UCSD-AML1 (cell line): ENCODE results near the gene DEPDC1.
"Not testable (repeated sequence)": the region's sequence is repeated elsewhere in the genome, so short reads cannot be mapped to it uniquely, and the experiment has no call there.

Experiments
- DNase-seq: peaks from one replicate; lab custom pipeline; 2025; ENCODE audit not compliant: unreplicated experiment; lab: John Stamatoyannopoulos, UW

The DEPDC1 gene

DNA sequence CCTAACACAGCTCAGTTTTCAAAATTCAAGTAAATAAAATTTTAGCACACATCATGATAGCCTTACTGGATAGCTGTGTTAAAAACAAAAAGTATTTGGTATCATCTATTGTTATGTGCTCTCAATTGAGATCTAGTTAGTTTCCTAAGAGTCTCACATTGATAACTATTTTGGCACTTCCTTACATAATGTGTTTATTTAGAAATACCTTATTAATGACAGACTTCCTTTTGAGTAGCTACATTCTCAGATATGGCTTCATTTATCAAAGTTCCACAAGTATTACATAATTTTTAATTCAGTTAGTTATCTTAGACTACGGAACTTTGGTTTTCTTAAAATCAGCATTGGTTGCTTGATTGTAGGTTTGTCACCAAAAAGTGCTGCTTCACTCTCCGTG lies 20.3 kb downstream of the DEPDC1 start:
- not testable (repeated sequence) for DNase-seq

DNA sequence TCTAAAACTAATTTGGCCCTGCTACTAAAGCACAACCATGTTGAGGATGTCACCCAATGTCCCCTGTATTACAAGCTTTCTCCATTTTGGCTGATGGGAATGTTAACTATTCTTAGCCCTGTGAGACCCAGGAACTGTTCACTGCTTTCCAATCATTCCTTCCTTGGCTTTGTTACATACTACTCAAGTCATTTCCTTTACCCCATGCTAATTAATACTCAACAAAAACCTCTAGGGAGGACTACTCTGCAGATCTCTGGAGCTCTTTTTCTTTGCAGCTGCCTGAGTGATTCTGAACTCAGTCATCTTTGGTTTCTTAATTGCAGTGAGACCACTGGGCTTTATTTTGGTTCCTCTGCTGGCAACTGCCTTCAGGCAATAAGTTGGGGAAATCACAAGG lies 23.8 kb downstream of the DEPDC1 start:
- no peak for DNase-seq

DNA sequence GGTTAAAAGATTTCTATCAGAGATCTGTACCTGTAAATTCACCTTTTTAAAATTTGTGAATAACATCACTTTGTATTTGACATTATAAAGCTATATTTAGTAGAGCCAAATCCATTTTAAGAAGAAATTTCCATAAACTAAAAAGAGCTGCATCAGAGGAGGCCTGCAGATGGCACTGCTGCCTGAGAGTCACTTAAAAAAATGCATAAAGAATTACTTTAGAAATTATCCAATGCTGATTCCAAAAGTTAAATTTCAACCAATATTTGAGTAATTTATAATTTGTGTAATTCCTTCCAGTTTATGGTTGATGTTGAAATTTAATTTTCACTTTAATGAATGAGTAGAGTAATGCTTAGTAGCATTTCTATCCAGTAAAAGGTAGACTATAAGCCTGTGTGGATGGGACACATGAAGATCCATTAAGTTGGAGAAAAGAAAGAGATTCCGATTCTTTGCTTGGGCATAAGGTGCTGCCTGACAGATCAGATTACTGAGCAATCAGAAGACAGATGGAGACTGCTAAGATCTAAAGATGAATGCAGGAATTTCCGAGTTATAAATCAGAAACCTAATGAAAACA lies 26.4 kb downstream of the DEPDC1 start:
- no peak for DNase-seq

DNA sequence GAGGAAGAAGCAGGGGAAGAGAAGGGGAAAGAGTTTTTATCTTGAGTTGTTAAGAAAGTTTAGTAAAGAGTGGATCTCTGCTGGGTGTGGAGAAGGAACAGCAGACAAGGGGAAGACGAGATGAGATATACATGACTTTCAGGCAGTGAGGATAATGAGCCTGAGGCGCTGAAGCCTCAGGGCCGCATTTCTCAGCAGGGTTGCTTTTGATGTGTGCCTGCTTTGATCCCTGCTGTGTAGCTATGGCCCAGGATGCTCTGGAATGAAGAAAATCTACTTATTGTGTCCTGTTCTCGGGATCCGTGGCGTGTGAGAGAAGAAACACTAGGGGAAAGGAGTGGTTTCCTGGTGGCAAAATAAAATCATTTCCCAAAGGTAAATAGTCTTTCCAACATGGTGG lies 32.0 kb downstream of the DEPDC1 start:
- no peak for DNase-seq

DNA sequence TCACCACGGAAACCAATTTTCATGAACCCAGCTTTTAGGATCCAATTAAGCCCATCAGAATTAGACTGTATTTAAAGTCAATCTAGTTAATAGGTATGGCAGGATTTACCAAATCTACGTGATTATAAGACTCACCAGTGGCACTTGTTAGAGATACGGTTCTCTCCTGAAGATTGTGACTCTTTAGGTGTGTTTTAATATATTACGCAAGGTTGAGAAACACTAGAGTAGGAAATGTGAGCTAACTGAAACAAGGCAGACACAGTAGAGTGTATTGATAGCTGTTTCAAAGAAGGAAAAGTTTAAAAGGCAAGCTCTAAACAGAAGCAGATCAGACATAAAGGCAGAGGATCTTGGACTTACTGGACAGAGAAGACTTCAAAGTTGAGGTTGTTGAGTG lies 35.9 kb downstream of the DEPDC1 start:
- DNase-seq: no peak

DNA sequence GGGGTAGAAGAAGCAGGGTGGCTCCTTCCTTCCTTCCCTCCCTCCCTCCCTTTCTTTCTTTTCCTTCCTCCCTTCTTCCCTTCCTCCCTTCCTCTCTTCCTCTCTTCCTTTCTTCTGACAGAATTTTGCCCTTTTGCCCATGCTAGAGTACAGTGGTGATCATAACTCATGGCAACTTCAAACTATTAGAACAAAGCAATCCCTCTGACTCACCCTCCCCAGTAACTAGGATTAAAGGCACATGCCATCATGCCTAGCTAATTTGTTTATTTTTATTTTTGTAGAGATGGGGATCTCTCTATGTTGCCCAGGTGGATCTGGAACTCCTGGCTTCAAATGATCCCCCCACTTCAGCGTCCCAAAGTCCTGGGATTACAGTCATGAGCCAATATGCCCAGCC lies 37.1 kb downstream of the DEPDC1 start:
- no peak for DNase-seq

DNA sequence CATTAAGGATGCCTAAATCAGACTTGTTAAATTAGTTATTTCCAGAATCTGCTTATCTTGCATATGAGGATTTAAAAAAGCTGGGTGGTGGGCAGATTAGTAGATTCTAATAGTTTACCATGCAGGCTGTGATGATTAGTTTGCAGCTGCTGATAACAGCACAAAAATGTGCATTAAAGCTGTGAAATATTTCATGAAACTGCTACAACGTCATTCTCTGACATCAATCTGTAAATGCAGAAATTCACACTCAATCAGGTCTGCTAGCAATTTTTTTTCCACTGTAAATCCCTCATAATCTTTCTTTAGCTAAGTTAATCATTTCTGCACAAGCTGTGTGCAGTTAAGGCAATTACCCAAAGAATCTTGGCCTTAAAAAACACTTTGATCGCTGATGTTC lies 37.8 kb downstream of the DEPDC1 start:
- no peak for DNase-seq

DNA sequence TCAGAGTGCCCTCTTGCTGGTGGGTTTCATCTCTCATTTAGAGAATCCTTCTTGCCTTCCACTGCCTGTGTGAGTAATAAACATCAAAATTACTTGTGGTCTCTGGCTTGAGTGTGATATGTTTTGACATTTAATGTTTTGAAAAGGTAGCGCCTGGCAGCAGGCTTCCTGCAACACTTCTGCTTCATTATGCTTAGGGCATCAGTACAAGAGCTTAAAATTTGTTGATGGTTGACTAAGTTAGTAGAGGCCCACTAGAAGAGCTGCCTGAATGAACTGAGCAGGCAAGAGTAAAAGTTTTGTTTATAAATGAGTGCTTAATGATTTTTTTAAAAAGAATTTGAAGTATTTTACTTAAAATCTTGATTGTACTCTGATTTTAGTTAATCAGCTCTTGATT lies 40.7 kb downstream of the DEPDC1 start:
- DNase-seq: no peak

DNA sequence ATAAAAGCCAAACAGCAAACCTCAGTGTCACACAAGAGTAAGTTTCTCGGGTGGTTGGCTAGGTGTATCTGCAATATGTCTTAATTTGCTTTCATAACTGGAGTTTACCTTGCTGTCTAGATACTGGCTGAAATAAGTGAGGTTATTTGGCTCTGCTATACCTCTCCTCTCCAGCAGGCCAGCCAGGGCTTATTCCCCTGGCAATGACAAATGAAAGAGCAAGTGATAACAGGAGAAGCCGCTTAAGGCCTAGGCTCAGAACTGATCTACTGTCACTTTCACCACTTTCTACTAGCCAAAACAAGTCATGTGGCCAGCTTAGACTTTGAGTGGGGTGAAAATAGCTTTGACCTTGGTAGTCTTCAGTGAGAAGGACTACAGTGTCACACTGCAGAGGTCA lies 42.3 kb downstream of the DEPDC1 start:
- DNase-seq: no peak

DNA sequence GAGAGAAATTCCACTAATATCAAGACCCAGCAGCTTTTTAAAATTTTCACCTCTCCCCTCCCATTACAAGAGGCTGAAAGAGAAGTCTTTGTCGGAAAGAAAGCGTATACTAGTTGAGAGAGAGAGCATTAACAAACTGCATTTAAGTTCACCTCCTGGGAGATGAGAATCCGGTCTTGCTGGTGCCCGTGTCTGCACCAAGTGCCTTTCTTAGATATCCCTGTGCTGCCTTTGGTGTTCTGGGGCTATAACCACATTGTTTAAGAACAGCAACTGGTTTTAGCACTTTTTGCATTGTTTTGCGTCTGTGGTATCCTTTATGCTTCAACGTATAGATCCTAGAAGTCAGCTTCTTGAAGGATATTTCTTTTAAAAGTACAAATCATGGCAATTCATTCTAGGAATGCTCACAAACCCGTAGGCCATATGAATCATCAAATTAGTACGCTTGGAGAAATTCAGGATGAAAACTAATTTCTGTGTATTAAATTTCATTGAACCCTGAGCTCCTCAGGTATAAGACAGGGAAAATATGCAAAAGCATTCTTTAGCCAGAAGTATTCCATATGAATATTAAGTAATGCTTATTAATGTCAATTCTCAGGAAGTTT lies 43.7 kb downstream of the DEPDC1 start:
- DNase-seq: no peak

DNA sequence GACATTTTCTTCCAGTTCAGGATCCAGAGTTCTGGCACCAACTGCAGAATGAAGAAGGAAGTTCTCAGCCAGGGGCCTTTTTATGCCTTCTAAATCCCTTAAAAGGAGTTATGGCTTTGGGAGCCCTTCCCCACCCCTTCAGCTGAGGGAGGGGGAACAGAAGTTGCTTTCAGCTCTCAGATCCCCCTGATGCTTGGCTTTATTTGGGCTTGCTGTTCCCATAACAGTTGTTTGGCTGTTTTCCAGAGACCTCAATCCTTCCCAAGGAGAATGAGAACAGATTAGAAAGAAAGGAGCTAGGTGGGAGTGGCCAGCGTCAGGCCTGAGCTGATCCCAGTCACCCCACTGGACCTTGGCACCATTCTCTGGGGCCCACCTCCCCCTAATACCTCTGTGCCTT lies 47.0 kb downstream of the DEPDC1 start, which contains the start of gene RPE65:
TSS of gene RPE65 (minus strand) at position 54 of the 400 bp plus-strand sequence. CDS start at position 5, 49 bp downstream.
- DNase-seq: no peak

DNA sequence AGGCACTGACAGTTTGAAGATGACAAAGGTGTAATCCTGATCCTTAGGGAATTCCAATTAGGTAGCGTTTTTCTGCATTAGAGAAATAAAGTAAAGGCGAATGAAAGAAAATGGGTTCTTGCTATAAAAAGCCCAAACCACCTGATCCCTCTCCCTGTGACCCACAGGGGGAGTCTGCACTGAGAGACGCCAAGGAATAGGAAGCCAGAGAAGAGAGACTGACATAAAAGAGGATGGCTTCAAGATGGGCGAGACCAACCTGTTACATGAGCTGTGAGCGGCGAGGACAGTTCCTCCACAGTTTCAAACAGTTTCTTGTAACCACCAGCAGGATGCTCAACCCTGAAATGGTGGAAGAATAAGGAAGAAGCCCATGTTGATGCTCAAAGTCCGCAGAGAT lies 48.5 kb downstream of the DEPDC1 start:
- DNase-seq: no peak

DNA sequence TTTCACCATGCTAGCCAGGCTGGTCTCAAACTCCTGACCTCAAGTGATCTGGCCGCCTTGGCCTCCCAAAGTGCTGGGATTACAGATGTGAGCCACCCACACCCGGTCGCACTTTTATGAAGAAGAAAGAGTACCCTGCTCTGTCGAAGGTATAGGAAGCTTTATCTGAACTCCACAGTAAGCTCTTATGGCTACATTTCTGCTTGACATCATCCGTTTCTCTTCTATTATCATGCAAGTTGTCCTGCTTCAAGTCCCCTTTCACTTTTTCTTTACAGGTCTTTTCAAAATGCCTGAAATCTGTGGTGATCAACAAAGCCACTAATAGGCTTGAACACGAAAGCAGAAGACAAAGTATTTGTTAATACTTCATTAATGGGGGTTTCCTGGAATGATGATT lies 51.2 kb downstream of the DEPDC1 start:
- DNase-seq: no peak

DNA sequence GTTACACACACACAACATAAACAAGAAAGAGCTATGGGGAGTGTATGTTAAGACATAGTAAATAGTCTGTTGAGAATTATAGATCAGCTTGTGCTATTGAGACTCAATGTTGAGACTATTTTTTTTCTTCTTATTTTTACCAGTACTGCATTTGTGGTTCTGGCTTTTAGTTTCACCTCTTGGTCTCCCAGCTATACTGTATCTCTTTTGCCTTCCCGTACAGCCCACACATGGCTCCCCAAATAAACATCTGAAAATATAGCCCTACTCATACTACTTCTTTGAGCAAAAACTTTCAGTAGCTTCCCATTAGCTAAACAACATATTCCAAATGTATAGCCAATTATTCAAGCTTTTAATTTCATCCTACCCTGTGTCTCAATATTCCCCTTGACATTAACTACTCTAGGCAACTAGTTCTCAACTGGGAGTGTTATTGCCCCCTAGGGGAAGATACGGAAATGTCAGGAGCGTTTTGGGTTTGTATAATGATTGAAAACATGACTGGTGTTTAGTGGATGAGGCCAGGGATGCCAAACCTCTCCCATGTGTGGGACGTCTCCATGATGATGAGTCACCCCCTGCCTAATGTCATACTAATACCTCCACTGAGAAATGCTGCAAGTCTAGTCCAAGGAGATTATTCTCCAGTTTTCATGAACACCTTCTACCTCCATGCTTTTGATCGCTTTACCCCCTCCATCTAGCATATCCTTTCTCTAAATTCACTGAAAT lies 53.9 kb downstream of the DEPDC1 start:
- DNase-seq: no peak

DNA sequence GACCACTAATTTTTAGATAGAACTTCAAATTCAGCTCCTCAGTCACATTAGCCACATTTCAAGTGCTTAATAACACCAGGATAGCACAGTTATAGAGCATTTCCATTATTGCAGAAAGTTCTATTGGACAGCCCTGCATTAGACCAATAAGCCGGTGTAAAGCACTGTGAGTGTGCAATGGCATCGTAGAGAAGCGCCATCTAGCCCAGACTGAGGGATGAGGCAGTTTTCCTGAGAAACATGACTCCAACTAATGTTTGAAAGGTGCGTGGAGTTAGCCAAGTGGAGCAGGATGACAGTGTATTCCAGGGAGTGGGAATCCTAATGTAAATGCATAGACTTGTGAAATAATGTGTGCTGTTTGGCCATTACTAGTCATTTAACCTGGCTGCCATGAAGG lies 54.9 kb downstream of the DEPDC1 start:
- no peak for DNase-seq

DNA sequence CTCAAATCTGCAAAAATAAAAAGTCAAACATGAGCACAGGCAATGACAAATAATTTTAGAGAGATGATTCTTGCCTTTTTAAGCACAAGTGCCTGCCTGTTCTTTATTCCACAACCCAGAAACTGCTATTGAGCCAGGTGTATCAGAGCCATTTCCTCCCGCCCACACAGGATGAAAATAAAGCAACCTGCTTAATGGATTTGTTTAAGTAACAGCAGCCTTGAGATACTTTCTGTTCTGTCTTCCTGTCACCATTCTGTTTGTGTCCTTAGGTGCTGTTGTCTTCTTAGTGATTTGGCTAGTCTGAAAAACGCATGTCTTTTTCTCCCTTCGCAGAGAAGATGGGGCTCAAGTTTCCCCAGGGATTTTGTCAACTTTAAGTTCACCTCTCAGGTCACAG lies 58.6 kb downstream of the DEPDC1 start:
- no peak for DNase-seq

DNA sequence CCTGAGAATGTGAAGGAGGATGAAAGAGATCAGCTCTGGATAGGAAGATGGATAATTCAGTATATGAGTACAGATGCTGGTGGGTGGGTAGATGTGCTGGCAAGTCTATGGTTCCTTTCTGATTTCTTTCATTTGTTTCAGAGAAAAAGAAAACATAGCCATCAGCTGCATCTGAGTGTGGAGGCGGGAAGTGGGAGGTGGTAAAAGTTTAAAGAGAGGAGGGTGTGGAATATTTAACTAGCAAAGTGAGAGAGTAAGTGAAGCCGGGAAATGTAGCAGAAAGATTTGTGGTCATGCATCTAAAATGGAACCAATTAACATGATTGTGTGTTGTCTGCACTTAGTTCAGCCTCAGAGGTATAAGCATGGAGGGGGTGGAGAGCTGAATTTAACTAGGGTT lies 63.5 kb downstream of the DEPDC1 start:
- DNase-seq: no peak

DNA sequence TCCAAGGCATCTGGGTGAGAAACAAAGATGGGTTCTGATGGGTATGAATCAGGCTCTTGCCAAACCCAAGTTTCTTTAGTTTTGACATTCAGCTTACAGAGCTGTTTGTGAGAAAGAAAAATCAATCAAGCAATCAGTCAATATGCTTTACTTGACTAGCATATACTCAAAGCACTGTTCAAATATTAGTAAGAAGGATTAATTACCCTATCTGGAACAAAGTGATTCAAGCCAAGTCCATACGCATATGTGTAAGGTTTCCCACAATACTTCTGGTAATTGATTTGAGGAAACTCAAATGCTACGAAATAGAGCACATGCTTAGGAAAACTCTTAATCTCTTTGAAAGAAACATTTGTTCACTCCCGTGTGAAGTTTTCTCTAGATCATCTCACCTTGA lies 65.8 kb downstream of the DEPDC1 start:
- DNase-seq: no peak

DNA sequence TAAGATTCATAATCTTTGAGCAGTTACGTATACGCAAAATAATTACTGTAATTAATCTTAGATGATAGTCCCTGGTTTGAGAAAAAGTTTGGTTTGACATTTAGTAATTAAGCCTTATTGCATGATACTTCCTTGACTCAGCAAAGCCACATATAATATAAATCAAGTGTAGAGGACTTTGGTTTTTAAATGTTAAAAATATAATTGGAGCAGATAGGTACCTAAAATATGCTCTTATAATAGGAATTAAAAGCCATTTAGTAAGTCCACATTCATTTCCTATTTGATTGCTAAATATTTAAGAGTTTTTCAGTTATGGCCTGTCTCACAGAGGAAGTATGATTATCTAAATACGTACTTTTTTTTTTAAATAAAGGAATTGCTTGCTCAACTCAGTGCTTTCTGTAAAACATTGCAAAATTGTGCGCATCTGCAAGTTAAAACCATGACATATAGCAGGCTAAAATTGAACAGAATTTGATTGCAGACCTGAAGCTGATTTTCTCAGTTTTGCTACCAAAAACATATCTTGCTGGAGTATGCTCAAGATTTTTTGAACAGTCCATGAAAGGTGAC lies 67.6 kb downstream of the DEPDC1 start:
- DNase-seq: no peak

DNA sequence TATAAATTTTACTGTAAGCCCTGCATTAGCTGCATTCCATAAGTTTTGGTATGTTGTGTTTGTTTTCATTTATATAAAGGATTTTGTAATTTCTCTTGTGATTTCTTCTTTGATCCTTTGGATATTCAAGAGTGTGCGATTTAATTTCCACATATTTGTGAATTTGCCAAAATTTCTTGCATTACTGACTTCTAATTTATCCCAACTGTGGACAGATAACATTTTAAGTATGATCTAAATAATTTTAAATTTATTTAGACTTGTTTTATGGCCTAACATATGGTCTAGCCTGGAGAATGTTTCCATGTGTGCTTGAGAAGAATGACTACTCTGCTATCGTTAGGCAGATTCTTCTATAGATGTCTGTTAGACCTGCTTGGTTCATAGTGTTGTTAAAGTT lies 70.3 kb downstream of the DEPDC1 start:
- DNase-seq: no peak
